HG03066 (cell line): ENCODE results near the gene TMEM132A.
"Not testable (repeated sequence)": the region's sequence is repeated elsewhere in the genome, so short reads cannot be mapped to it uniquely, and the experiment has no call there.

Experiments
- ATAC-seq: cut with Tn5 transposase; IDR thresholded peaks from one replicate; pipeline ENCODE4 v1.9.1; 2021; ENCODE audit warnings: low read depth; ENCODE audit not compliant: unreplicated experiment

TMEM132A gene

GRCh38 chr11:60902625-60903024 is 21.6 kb upstream of the TMEM132A start:
- no peak for ATAC-seq

- ATAC-seq: no peak
These were observed 19.2 kb upstream of the TMEM132A start for GRCh38 chr11:60905047-60905446.

GRCh38 chr11:60905551-60906113 is 18.6 kb upstream of the TMEM132A start:
- ATAC-seq: no peak

- peak; percentile 64 for ATAC-seq
These were observed 17.9 kb upstream of the TMEM132A start, which contains the start of gene PRPF19 for GRCh38 chr11:60906132-60906972. PRPF19 (minus strand) TSS chr11:60906585; CDS start chr11:60906382, 203 bp downstream.

- ATAC-seq: no peak
These were observed 15.5 kb upstream of the TMEM132A start for GRCh38 chr11:60908803-60909202.

- not testable (repeated sequence) for ATAC-seq
These were observed 14.5 kb upstream of the TMEM132A start for GRCh38 chr11:60909680-60910280.

- ATAC-seq: peak; percentile 27
These were observed 14.0 kb upstream of the TMEM132A start for GRCh38 chr11:60910281-60910687.

GRCh38 chr11:60910711-60911380 is 13.4 kb upstream of the TMEM132A start:
- ATAC-seq: no peak

GRCh38 chr11:60912223-60912850 is 11.9 kb upstream of the TMEM132A start:
- no peak for ATAC-seq

GRCh38 chr11:60912851-60913528 is 11.3 kb upstream of the TMEM132A start:
- ATAC-seq: no peak

- peak; percentile 35 for ATAC-seq
These were observed 10.2 kb upstream of the TMEM132A start, which contains the start of gene TMEM109 for GRCh38 chr11:60913793-60914632. TMEM109 (plus strand) TSS chr11:60914158; CDS start chr11:60919694, 5,536 bp downstream.

GRCh38 chr11:60914633-60915247 is 9.5 kb upstream of the TMEM132A start:
- ATAC-seq: peak; percentile 2

- ATAC-seq: peak; percentile 52
These were observed 8.9 kb upstream of the TMEM132A start for GRCh38 chr11:60915248-60915914.

GRCh38 chr11:60916669-60917206 is 7.5 kb upstream of the TMEM132A start:
- no peak for ATAC-seq

GRCh38 chr11:60917267-60917666 is 7.0 kb upstream of the TMEM132A start:
- no peak for ATAC-seq

- no peak for ATAC-seq
These were observed 5.9 kb upstream of the TMEM132A start for GRCh38 chr11:60918251-60918938.

GRCh38 chr11:60918939-60919265 is 5.4 kb upstream of the TMEM132A start:
- no peak for ATAC-seq
